Prostate gland (tissue), 2 donors: ENCODE data around the gene PRSS21.

Experiments
- CTCF ChIP-seq, 4 experiments: fragments of 200-600 bp in 2 of 4; fragments of 450-650 bp in 2 of 4; sonication (generic) in 2 of 4; IDR thresholded peaks; 1 replicate in 3 of 4; 2 replicates in 1 of 4; pipeline ENCODE4 v1.5.1; 2016 to 2019; ENCODE audit warnings: antibody characterized with exemption in 4 of 4, mild to moderate bottlenecking in 2 of 4, moderate library complexity in 2 of 4
- POLR2A ChIP-seq: fragments of 450-650 bp; IDR thresholded peaks from one replicate; pipeline ENCODE4 v1.6.1; 2016; ENCODE audit warnings: antibody characterized with exemption, mild to moderate bottlenecking

GRCh38 chr16:2867987-2868789 lies 51.2 kb downstream of the PRSS21 start:
- TF ChIP-seq CTCF (IDR thresholded peaks at IDR 0.05) (peak; percentile 95 to 99 (median 98)), POLR2A (no peak)
